ENCODE data around the gene COL15A1.
A peak's percentile ranks its signal among the peaks of the same experiment; 100 is the strongest.

The COL15A1 gene

DNA sequence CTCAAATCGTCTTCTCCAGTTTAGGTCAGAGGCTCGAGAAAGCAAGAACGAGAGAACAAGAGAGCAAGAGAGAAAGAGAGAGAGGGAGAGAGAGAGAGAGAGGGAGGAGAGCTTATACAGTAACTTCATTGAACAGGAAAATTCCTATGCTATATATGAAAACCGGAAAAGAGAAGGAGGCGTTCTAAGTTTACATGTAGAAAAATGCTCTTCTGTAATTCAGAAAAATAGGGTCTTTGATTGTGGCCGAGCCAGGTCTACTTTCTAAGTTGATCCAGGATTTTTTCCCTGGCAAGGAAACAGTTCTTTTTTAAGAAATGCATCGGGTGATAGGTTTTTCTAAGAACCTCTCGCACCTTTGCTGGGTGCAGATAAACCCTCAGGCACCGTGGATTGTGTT lies 29.5 kb downstream of the COL15A1 start:
- no peak for DNase-seq (ENCODE audit: low read depth)

DNA sequence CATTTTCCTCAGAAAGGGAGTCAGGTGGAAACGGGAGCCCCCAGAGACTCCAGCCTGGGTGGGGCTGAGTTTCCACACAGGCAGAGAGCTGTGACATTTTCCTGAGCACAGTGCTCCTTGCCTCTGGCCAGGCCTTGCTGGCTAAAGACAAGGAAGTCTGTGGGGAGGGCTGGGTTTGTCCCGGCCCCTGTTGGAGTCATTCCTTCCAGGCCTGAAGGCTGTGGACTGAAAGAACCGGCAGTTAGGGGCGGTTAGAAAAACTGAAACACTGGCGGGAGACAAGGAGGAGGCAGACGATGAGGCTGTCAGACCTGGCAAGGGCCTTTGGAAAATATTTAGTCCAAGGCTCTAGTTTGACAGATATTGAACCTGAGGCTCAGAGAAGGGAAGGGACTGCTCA lies 29.9 kb downstream of the COL15A1 start:
- DNase-seq (ENCODE audit: low read depth), result no peak

DNA sequence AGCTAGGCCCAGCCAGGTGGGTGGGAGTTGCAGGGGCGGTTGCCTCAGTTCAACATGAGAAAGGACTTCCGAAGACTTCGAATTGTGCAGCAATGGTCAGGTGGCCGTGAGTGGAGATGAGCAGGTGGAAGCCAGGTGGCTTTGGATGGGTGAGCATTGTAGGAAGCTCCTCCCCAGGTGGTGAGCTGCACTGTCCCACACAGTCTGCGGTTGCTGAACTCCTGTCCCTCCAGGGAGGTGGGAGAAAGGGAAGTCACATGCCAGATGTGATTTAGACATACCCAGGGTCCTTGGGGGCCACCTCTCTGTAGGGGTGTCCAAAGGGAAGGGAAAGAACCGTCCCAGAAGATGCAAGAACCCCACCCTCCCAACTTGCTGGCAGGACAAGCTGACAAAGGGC lies 30.4 kb downstream of the COL15A1 start:
- DNase-seq (ENCODE audit: low read depth), result no peak

DNA sequence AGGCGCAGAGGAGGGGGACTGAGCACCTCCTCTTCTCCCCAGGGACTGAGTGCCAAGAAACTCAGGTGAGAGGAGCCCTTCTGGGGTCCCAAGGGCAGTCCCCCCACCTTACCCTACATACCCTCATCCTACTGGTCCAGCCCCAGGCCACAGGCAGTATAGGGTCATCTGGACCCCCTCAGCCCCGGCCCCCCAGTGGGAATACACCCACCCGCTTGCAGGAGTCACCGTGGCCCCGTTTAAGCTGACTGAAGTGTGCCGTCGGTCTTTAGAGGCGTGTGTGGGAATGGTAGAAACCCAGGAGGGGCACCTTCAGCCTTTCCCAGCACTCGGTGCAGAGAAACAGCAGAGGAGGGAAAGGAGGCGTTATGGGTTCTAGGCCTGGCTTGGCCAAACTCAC lies 30.8 kb downstream of the COL15A1 start:
- no peak for DNase-seq (ENCODE audit: low read depth)

DNA sequence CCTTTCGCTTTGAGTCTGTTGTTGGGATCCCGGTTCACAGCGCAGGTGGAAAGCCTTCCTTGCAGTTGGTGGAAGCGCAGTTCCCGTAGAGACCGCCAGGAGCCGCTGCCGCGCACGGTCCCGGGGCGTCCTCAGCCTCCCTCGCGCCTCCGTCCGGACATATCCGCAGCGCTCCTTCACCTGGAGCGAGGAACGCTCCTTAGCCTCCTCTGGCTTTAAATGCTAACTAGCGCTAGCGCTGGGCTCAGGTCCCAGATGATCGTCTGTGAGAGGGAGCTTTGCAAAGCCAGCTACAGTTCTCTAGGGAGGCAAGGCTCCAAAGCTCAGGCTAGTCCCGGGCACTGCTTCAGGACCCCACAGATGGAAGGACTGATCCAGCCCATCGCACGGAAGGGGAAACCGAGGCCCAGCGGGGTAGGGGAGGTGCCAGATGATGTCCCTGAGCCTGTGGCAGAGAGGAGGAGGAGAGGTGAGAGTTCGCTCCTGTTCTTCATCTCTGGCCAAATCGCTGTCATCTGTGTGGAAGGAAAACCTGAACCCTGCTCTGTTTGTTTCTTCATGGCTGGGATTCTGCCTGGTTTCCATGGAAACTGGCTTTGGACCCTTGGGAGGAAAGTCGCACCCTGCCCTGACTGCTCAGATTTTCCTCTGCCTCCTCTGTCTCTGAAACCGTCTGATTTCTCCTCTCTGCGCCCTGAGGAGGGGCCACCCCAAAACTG lies 31.4 kb downstream of the COL15A1 start:
- no peak for DNase-seq (ENCODE audit: low read depth)

DNA sequence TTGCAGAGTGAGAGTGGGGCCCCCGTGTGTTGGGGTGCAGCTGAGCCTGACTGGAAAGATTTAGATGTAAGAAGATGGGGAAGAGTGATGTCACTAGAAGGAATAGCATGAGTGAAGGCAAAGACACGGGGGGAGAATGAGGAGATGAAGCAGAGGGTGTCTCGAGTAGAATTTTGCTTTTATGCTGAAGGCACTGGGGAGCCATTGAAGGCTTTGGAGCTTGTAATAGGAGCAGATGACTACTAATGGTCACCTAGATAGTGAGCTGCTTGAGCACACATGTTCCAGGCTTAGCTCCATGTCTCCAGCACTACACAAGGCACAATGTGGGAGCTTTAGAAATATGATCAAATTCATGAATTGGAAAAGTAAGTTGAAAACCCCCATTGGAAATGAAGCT lies 32.1 kb downstream of the COL15A1 start:
- DNase-seq (ENCODE audit: low read depth), result no peak

DNA sequence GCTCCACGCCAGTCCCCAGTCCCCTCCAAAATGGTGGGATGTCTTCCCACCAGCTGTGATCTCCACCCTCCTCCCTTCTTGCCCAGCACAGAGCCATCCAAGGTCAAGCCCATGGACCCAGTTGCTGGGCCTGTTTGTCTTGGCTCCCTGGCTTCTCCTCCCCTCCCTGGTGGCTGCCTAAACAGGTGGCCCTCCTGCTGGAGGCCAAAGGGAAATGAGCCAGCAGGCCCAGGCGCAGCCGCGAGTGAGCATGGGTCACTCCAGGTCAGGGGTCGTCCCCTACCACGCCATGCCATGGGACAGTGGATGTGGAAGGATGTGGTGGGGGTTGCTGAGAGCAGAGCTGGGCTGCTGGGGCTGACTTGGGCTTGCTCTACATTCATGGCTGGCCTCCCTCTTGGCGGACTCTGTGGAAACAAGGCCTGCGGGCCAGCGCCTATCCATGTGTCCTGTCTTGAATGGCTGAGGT lies 33.6 kb downstream of the COL15A1 start:
- no peak for DNase-seq (ENCODE audit: low read depth)

DNA sequence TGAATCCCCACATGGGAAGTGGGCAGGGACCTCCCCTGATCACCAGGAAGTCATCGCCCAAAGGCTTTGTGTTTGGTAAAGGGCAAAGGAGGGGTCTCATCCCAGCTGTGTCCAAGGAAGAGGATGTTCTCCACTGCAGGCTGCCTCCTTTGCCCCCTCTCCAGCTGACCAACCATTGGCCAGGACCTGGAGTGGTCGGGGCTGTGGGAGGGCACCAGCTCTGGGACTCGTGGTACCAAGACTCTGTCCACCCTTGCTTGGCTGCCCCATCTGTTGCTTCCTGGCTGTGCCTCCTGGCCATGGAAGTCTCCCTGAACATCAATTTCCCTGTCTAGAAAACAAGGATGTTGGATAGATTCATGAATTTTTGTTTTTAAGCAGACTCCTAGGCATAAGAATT lies 34.1 kb downstream of the COL15A1 start:
- DNase-seq (ENCODE audit: low read depth), result no peak

DNA sequence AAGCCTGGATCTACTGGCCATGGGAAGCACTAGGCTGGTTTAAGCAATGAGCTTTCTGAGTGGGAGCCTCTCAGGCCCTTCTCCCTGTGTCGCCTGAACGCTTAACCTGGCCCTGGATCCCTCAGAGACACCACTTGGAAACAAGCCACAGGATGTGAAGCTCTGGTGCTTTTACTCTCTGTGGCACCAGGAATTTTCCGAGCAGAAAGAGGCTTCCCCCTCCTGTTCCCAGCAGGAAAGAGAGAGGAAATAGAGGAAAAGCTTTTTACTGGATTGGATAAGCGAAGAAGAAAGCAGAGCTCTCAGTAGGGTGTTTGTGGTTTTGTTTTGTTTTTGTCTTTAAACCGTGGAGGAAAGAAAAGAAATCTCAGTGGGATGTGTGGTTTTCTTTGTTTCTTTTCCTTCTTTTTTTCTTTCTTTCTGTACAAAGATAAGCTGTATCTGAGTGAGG lies 34.5 kb downstream of the COL15A1 start:
- no peak for DNase-seq (ENCODE audit: low read depth)

DNA sequence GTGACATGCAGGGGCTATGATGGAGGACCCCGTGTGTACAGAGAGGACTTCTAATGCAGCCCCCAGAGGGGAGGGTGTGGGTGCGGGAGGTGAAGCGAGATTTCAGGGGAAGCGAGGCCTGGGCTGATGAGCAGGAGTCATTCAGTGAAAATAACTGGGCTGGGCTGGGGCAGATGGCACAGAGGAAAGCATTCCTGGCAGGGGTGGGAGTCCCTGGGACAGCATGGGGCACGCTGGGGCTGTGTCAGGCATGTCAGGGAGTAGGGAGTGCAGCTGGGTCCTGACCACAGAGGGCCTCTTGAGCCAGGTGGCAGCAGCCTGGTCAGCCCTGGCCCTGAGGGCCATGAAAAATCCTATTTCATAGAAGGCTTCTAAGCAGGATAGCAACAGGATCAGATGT lies 36.6 kb downstream of the COL15A1 start:
- DNase-seq (ENCODE audit: low read depth), result no peak

DNA sequence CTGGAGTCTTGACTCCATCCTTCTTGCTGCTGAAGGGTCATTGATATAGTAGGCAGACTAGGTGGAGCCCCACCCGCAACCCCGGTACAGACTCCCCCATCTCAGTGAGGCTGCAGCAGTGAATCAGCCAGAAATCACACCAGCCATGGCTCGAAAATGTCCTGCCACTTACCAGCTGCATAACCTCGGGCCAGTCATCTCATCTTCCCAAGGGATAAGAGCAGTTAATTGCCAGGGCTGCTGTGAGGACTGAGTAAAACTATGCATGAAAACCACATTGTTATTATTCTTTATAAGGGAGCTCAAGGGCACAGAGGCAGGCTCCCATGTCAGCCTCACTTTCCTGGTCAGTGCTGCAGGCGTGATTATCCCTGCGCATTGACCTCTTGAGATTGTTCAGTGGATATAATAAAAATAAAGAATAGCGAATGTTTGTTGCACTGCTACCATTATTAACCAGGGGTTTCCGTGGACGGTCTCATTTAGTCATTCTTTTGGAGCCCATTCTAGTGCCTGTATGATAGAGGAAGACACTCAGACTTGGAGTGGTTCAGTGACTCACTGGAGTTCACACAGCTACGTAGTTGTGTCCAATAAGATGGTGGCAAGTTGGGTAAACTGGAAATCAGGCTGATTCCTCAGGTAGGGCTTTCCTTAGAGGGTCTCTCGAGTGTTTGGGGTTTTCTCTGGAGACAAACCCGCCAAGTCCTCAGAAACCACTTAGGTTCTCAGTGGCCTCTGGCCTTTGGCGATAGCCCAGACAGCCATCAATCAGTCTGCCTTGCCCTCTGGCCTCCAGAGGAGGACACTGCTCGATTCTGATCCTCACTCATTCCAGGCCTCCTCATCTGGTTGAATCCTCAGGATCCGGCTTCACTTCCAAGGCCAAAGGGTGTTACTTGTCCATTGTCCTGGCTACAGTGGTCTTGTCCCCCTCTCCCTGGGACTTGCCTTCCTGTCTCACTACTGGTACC lies 39.9 kb downstream of the COL15A1 start:
- DNase-seq (ENCODE audit: low read depth), result peak; percentile 81

DNA sequence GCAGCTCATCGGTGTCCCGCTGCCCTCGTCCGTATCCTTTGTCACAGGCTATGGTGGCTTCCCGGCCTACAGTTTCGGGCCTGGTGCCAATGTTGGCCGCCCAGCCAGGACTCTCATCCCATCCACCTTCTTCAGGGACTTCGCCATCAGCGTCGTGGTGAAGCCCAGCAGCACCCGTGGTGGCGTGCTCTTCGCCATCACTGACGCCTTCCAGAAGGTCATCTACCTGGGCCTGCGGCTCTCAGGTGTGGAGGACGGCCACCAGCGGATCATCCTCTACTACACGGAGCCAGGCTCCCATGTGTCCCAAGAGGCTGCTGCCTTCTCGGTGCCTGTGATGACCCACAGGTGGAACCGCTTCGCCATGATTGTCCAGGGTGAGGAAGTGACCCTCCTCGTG lies 41.9 kb downstream of the COL15A1 start:
- DNase-seq (ENCODE audit: low read depth), result no peak

DNA sequence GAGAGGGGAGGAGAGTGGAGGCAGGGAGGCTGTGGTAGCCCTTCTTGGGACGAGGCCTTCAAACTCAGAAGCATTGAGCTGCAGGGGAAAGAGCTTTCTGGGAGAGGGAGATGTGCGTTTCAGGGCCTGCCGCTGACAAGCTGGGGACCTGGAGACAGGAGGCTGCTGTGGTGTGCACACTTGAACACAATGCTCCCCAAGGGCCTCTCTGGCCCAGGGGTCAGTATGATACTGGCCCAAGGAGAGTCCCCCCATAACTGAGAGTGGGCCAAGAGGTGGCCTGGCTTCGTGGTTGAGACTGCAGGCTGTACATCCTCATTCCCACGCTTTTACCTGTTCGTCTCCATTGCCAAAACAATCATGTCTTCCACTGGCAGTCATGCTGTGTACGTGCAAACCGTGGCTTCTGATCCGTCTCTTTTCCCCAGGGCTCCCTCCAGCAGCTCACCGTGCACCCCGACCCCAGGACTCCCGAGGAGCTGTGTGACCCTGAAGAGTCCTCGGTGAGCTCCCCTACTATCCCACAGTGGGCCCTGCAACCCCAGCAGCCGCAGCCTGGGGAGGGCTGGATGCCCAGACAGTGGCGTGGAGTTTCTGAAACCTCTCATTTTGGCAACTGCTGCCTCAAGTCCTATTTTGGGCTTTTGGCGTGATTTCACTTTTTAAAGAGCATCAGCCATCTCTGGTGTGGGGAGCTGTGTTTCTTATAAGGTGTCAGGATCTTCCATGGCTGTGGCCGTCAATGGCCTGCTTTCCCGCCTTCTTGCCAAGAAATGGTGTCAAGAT lies 43.4 kb downstream of the COL15A1 start:
- no peak for DNase-seq (ENCODE audit: low read depth)

DNA sequence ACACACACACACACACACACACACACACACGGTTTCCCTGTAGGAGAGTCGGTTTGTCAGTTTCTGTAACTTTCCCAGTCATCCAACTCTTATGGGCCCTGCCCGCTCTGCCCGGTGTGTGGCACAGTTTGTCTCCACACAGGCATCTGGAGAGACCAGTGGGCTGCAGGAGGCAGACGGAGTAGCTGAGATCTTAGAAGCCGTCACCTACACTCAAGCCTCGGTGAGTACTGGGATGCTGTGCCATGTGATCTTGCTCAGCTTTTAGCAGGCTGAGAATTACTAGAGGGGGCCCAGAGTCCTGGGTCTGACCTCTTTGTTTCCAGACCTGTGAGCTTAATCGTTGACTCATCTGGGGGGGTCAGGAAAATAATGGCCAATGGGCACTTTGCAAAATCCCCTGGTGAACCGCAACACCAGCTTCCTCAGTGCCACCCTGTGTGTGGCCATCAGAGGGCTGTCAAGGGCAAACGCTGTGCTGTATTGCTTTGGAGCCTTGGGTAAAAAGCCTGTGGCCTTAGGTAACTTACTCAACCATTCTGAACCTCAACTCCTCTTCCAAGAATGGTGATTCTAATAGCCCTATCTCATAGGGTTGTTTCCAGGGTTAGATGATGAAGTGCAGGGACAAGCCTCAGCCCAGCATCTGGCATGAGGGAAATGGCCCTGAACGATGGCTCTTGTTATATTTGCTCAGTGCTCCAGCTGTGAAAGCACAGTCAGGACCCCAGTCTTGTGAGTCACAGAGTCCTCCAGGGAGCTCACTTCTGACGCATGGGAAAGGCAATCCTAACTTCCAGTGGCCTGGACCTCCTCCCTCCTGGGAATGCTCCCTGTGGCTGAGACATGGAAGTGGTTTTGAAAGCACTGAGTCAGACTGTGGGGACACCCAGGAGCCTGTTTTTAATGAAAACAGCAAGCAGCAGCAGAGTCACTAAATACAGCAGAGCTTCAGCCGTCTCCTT lies 45.6 kb downstream of the COL15A1 start:
- DNase-seq (ENCODE audit: low read depth), result peak; percentile 99

DNA sequence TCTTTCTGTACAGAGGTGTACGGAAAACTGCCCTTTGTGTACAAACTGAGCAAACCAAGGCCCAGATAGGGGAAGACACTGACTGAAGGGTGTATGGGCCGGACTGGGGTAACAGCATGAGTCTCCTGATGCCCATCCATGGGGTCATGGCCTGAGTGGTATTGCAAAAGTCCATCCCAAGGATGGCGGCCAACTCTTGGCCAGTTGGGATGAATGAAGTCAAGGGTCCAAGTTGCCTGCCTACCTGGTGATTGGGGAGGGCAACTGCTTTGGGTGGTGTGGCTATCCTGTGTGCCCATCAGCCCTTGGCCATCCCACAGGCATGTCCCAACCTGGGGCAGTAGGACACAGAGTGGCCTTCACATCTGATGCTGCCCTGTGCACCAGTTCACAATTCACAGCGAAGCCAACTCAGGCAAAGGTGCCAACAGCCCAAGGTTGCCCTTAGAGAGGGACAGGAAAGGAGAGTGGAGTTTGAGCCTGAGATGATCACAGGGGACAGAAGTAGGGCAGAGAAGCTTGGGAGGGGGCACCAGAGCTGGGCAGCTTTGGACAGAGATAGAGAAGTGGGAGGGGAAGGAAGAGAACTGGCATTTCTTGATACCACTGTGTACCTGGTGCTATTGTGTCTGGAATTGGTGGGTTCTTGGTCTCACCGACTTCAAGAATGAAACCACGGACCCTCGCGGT lies 46.6 kb downstream of the COL15A1 start:
- DNase-seq (ENCODE audit: low read depth), result no peak

DNA sequence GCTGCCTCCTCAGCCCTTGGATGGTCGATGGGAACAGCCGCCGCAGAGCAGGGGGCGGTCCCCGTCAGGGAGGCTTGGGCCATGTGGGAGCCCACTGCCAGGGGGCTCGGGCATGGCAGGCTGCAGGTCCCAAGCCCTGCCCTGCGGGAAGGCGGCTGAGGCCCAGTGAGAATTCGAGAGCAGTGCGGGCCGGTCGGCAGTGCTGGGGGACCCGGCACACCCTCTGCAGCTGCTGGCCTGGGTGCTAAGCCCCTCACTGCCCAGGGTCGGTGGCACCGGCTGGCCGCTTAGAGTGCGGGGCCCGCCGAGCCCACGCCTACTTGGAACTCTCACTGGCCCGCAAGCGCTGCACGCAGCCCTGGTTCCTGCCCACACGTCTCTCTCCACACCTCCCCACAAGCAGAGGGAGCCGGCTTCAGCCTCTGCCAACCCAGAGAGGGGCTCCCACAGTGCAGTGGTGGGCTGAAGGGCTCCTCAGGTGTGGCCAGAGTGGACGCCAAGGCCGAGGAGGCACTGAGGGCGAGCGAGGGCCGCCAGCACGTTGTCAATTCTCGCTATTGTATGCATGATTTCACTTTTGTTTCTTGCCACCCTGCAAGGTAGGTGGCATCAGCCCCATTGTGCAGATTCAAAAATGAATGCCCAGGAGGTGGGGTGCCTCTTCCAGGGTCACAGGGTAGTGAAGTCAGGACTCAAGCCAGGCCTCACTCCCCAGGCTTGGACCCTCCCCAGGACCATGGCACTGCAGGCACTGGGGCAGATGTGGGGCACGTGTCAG lies 48.6 kb downstream of the COL15A1 start:
- no peak for DNase-seq (ENCODE audit: low read depth)

DNA sequence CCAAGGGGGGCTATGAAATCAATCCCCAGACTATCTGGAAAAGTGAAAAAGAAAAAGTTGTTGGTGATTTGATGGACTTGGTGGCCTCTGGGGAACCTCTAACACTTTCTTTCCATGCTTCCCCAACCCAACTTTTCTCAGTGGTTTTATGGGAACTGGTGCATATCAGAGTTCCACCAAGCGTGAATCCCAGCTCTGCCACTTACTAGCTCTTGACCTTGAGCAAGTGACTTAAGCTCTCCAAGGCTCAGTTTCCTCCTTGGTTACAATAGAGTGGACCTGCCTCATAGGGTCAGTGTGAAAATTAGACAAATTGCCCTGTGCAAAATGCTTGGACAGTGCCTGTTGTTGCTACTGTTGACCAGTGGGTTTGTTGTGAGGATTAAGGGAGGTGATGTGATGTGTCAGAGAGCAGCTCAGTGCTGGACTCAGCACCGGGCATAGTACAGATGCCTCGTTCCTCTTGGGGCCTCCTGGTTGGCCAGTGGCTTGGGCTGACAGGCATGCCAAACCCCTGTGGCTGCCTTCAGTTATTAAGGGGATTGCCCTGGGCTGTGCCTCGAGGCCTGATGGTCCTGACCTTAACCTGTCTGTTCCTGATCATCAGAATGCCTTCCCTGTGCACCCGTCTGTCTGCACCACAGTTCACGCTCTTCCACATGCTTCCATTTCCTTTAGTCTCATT lies 49.3 kb downstream of the COL15A1 start:
- DNase-seq (ENCODE audit: low read depth), result no peak

DNA sequence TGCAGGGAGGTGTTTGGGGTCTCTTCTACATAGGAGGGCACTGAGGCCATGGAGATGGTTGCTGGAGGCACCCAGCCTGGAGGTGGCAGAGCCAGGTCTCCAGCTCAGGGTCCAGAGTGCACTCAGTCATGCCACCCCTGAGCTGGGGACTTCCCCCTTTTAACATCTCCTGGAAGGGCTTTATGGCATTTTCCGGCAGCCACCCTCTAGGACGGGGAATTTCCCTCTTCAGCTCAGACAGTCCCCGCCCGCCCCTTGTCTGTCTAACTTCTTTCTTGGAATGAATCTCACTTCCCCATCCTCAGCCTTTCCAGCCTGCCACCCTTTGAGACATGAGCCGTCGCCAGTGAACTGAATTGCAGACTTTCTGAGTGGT lies 49.9 kb downstream of the COL15A1 start:
- DNase-seq (ENCODE audit: low read depth), result no peak

Measured in stromal cell of bone marrow (primary cell).